COLO668 (cell line): ENCODE data around the gene TAF4.

Experiments used
- DNase-seq: peaks from one replicate; lab custom pipeline; 2025; ENCODE audit not compliant: unreplicated experiment; lab: John Stamatoyannopoulos, UW

TAF4 gene

GRCh38 chr20:62044631-62045030, 21.1 kb downstream of the TAF4 start:
- no peak for DNase-seq

GRCh38 chr20:62043131-62043914, 22.4 kb downstream of the TAF4 start:
- DNase-seq = no peak

GRCh38 chr20:62042025-62042820, 23.5 kb downstream of the TAF4 start:
- DNase-seq = no peak

- no peak for DNase-seq
Observed at GRCh38 chr20:62040933-62041332, 24.7 kb downstream of the TAF4 start.

GRCh38 chr20:62040381-62040922, 25.2 kb downstream of the TAF4 start:
- no peak for DNase-seq

- no peak for DNase-seq
Observed at GRCh38 chr20:62039738-62040137, 25.9 kb downstream of the TAF4 start.

GRCh38 chr20:62032609-62033368, 32.9 kb downstream of the TAF4 start:
- no peak for DNase-seq

GRCh38 chr20:62031462-62032092, 34.1 kb downstream of the TAF4 start:
- no peak for DNase-seq

GRCh38 chr20:62030834-62031434, 34.7 kb downstream of the TAF4 start:
- DNase-seq = no peak

- no peak for DNase-seq
Observed at GRCh38 chr20:62030357-62030756, 35.3 kb downstream of the TAF4 start.

- DNase-seq = no peak
Observed at GRCh38 chr20:62029949-62030348, 35.7 kb downstream of the TAF4 start.

GRCh38 chr20:62029296-62029695, 36.4 kb downstream of the TAF4 start:
- DNase-seq = no peak

- no peak for DNase-seq
Observed at GRCh38 chr20:62028384-62028783, 37.3 kb downstream of the TAF4 start.

GRCh38 chr20:62027698-62028321, 37.9 kb downstream of the TAF4 start:
- DNase-seq = no peak

- DNase-seq = no peak
Observed at GRCh38 chr20:62027116-62027515, 38.6 kb downstream of the TAF4 start.

GRCh38 chr20:62026564-62026856, 39.2 kb downstream of the TAF4 start:
- no peak for DNase-seq

- DNase-seq = no peak
Observed at GRCh38 chr20:62025832-62026563, 39.7 kb downstream of the TAF4 start.

GRCh38 chr20:62025394-62025793, 40.3 kb downstream of the TAF4 start:
- DNase-seq = no peak

GRCh38 chr20:62023935-62024334, 41.7 kb downstream of the TAF4 start:
- no peak for DNase-seq
